GM23338 (cell line): ENCODE results near the gene HERC2. TPM values are rescaled to one million over a fixed set of nuclear protein-coding genes. Genes with fewer than 3 reads are reported as not detected.

Source experiments
- ATAC-seq: fragments of 200-7000 bp; cut with Tn5 transposase; 3 replicates; pipeline ENCODE4 v1.9.1; 2020
- DNase-seq: peaks from one replicate; pipeline ENCODE4 v3.0.0-alpha.2; 2015; ENCODE audit warnings: low spot score
- H2AFZ ChIP-seq: fragments of 200-600 bp; sonication (generic); 2 replicates; pipeline ENCODE4 v1.8.0; 2016; ENCODE audit warnings: antibody characterized with exemption, mild to moderate bottlenecking, moderate library complexity
- H3F3A ChIP-seq: fragments of 200-600 bp; sonication (generic); replicated peaks from 2 replicates; pipeline ENCODE4 v1.8.0; 2017; ENCODE audit warnings: antibody characterized with exemption, mixed run types, low read depth
- H3K27ac ChIP-seq: fragments of 200-600 bp; sonication (generic); 2 replicates; pipeline ENCODE4 v1.6.1; 2016; ENCODE audit warnings: low read depth
- H3K27me3 ChIP-seq: fragments of 200-600 bp; sonication (generic); 2 replicates; pipeline ENCODE4 v1.8.0; 2016; ENCODE audit warnings: mild to moderate bottlenecking, mixed run types, moderate library complexity; ENCODE audit not compliant: insufficient read depth
- H3K36me3 ChIP-seq: fragments of 200-600 bp; sonication (generic); 2 replicates; pipeline ENCODE4 v1.8.0; 2016; ENCODE audit warnings: mild to moderate bottlenecking; ENCODE audit not compliant: insufficient read depth
- H3K4me1 ChIP-seq: fragments of 200-600 bp; sonication (generic); 2 replicates; pipeline ENCODE4 v1.8.0; 2016; ENCODE audit warnings: mild to moderate bottlenecking, moderate library complexity; ENCODE audit not compliant: insufficient read depth
- H3K4me2 ChIP-seq: fragments of 200-600 bp; sonication (generic); 2 replicates; pipeline ENCODE4 v1.7.1; 2017; ENCODE audit warnings: mixed run types
- H3K4me3 ChIP-seq: fragments of 200-600 bp; sonication (generic); 2 replicates; pipeline ENCODE4 v1.6.1; 2016; ENCODE audit warnings: mixed run types
- H3K79me2 ChIP-seq: fragments of 200-600 bp; sonication (generic); replicated peaks from 2 replicates; pipeline ENCODE4 v1.8.0; 2017; ENCODE audit warnings: mild to moderate bottlenecking; ENCODE audit not compliant: insufficient read depth
- H3K9me2 ChIP-seq: fragments of 200-600 bp; sonication (generic); 2 replicates; pipeline ENCODE4 v1.8.0; 2017; ENCODE audit not compliant: insufficient read depth
- H4K20me1 ChIP-seq: fragments of 200-600 bp; sonication (generic); replicated peaks from 2 replicates; pipeline ENCODE4 v1.8.0; 2017; ENCODE audit warnings: mild to moderate bottlenecking; ENCODE audit not compliant: insufficient read depth
- H3K27ac Mint-ChIP-seq: 2 replicates; pipeline ENCODE4 v1.8.0; 2020; ENCODE audit warnings: inconsistent platforms, mild to moderate bottlenecking, moderate library complexity, mixed read lengths
- H3K27me3 Mint-ChIP-seq: 3 replicates; pipeline ENCODE4 v1.8.0; 2022; ENCODE audit warnings: low read depth, mild to moderate bottlenecking, moderate library complexity, mixed read lengths, inconsistent platforms; ENCODE audit not compliant: insufficient read depth, poor library complexity
- H3K36me3 Mint-ChIP-seq: 3 replicates; pipeline ENCODE4 v1.8.0; 2021; ENCODE audit warnings: low read depth, mild to moderate bottlenecking, inconsistent platforms, moderate library complexity, mixed read lengths
- H3K4me1 Mint-ChIP-seq: 3 replicates; pipeline ENCODE4 v1.8.0; 2020; ENCODE audit warnings: mild to moderate bottlenecking, inconsistent platforms, mixed read lengths
- H3K4me3 Mint-ChIP-seq: 3 replicates; pipeline ENCODE4 v1.8.0; 2021; ENCODE audit warnings: moderate library complexity, mild to moderate bottlenecking, inconsistent platforms, mixed read lengths
- H3K9me3 Mint-ChIP-seq: 3 replicates; pipeline ENCODE4 v1.8.0; 2020; ENCODE audit warnings: moderate library complexity, mild to moderate bottlenecking, inconsistent platforms, mixed read lengths
- CREB1 ChIP-seq: fragments of 250-450 bp; sonication (Bioruptor Pico); IDR thresholded peaks from 2 replicates; pipeline ENCODE4 v1.5.0; 2020; ENCODE audit warnings: low read depth, mild to moderate bottlenecking, moderate library complexity
- CTCF ChIP-seq, 2 experiments: fragments of 200-600 bp in 1 of 2; sonication (generic) in 1 of 2; conservative IDR thresholded peaks; 2 replicates each; pipeline versions ENCODE4 v1.5.1 to v1.6.1; 2016 to 2017; ENCODE audit warnings: antibody characterized with exemption in 2 of 2, low read depth in 2 of 2, mild to moderate bottlenecking in 2 of 2, moderate library complexity in 1 of 2
- EZH2 ChIP-seq: fragments of 200-600 bp; sonication (generic); IDR thresholded peaks from one replicate; pipeline ENCODE4 v1.8.0; 2017; ENCODE audit warnings: antibody characterized with exemption, mild to moderate bottlenecking, low read depth; ENCODE audit not compliant: unreplicated experiment
- EZH2phosphoT487 ChIP-seq: fragments of 200-600 bp; sonication (generic); IDR thresholded peaks from one replicate; pipeline ENCODE4 v1.8.1; 2018; ENCODE audit warnings: antibody characterized with exemption; ENCODE audit not compliant: unreplicated experiment
- POLR2AphosphoS5 ChIP-seq: IDR thresholded peaks from 2 replicates; pipeline ENCODE4 v1.6.1; 2016; ENCODE audit warnings: antibody characterized with exemption, low read depth
- REST ChIP-seq: IDR thresholded peaks from one replicate; pipeline ENCODE4 v1.6.1; 2018; ENCODE audit warnings: antibody characterized with exemption; ENCODE audit not compliant: unreplicated experiment
- ZNF114 ChIP-seq: fragments of 250-450 bp; sonication (Bioruptor Pico); IDR thresholded peaks from 2 replicates; pipeline ENCODE4 v1.5.0; 2020; ENCODE audit warnings: mild to moderate bottlenecking, moderate library complexity
- ZNF331 ChIP-seq: fragments of 250-450 bp; sonication (Bioruptor Pico); IDR thresholded peaks from 2 replicates; pipeline ENCODE4 v1.5.0; 2020; ENCODE audit warnings: low read depth, mild to moderate bottlenecking, moderate library complexity
- ZNF462 ChIP-seq: fragments of 250-450 bp; sonication (Bioruptor Pico); IDR thresholded peaks from 2 replicates; pipeline ENCODE4 v1.5.0; 2020; ENCODE audit warnings: mild to moderate bottlenecking, moderate library complexity
- polyA plus RNA-seq: library from polyadenylated mRNA; unstranded; fragments of >200 nt; fragmentation: Nextera tagmentation; extraction: Ambion mirVana; gene quantifications from 2 replicates; pipeline ENCODE4 v1.2.1, GENCODE V29; 2016
- total RNA-seq: library from RNA; depleted of rRNA; stranded (reverse); fragments of >200 nt; shearing (Covaris generic); gene quantifications from 2 replicates; pipeline ENCODE4 v1.2.3, GENCODE V29; 2014

The HERC2 gene
- total and polyA plus RNA-seq, 2 experiments from 2014 or later = 71.3 to 80.7 TPM

DNA sequence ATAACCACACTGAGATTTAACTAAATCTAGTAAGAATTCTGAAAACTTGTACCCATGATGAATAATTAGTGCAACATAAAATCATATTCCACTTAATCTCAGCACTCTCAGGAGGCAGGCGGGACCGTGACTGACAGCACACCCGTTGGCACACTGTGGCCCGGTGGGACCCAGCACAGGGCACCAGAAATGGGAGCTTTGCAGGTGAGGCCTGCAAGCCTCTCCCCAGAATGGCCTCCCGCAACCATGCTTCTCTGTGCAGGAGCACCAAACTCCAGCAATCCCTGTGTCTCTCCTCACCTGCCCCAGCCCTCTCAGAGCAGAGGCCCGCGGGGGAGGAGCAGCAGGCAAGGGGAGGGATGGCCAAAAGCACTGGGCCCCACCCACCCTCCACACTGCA is 191.3 kb downstream of the HERC2 start (continued):
- TF ChIP-seq REST (no peak), CREB1 (CRISPR knock-in tag) (no peak), ZNF114 (no peak)

DNA sequence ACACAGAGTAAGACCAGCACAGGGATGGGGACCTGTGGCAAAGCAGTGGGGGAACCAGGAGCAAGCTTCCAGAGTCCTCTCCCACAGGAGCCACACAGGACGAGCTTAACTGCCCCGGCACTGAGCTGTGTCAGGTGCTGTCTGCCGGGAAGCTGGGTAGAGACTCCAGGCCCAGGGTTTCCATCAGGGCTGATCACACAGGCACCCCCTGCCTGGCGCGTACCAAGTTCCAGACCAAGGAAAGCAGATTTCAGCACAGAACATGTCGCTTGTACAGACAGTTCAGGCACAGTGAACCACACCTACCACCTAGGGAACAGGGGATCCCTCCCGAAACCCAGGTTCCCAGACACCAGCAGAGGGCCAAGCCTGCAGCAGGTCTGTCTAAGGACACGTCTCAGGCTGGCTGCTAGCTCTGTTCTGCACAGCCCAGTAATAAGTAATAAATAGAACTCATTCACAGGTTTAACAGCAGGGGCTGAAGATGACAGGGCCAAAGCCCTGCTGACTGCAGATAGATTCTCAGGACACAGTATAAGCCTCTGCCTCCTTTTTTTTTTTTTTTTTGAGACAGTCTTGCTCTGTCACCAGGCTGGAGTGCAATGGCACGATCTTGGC is 192.6 kb downstream of the HERC2 start:
- H3K27ac ChIP-seq = no peak overlapping the region
- H4K20me1 ChIP-seq = peaks cover 6% of the 10 kb centered on the region
- no peaks in the 10 kb centered on the region for H3K9me3 Mint-ChIP-seq
- no peaks in the 10 kb centered on the region for H3K27me3 Mint-ChIP-seq
- no peak overlapping the region for H3K4me3 Mint-ChIP-seq
- H3K4me2 ChIP-seq = no peak overlapping the region
- peaks cover 6% of the 10 kb centered on the region; the same call in 1 of the 2 replicates for H3K36me3 ChIP-seq
- H3F3A ChIP-seq = no peaks in the 10 kb centered on the region
- no peaks in the 10 kb centered on the region for H3K9me2 ChIP-seq
- peaks cover 15% of the 10 kb centered on the region for H3K4me1 ChIP-seq
- no peak for ATAC-seq
- no peak overlapping the region for H3K27ac Mint-ChIP-seq
- H3K27me3 ChIP-seq = no peaks in the 10 kb centered on the region
- DNase-seq = no peak
- peaks cover 69% of the 10 kb centered on the region for H3K36me3 Mint-ChIP-seq
- H2AFZ ChIP-seq = no peak overlapping the region
- H3K4me1 Mint-ChIP-seq = peaks cover 22% of the 10 kb centered on the region
- H3K4me3 ChIP-seq = no peak overlapping the region
- peaks cover 5% of the 10 kb centered on the region; the same call in 1 of the 2 replicates for H3K79me2 ChIP-seq
- TF ChIP-seq REST (no peak), EZH2 (no peak), EZH2phosphoT487 (no peak), ZNF331 (CRISPR knock-in tag) (no peak), ZNF462 (no peak), POLR2AphosphoS5 (no peak), CREB1 (CRISPR knock-in tag) (no peak), CTCF (conservative IDR thresholded peaks at IDR 0.05; ENCODE audit: low read depth in 2 of 2) (no peak), ZNF114 (no peak)
